B cell (primary cell): ENCODE measurements around the gene TRIM24. TPM values are rescaled to one million over a fixed set of nuclear protein-coding genes. Genes with fewer than 3 reads are reported as not detected.

Experiments
- ATAC-seq: fragments of 200-7000 bp; cut with Tn5 transposase; one replicate; pipeline ENCODE4 v1.10.0; 2021; ENCODE audit warnings: low read depth, mild to moderate bottlenecking, moderate number of reproducible peaks, moderate library complexity
- CTCF ChIA-PET: fragments of 350-600 bp; sonication (Branson Sonifier 250); formaldehyde crosslinking; loops from one replicate; lab custom pipeline; 2021; ENCODE audit warnings: antibody characterized with exemption, inconsistent platforms; lab: Charles Lee
- POLR2A ChIA-PET: fragments of 350-600 bp; sonication (Branson Sonifier 250); formaldehyde crosslinking; loops from one replicate; lab custom pipeline; 2021; ENCODE audit warnings: antibody characterized with exemption; lab: Charles Lee
- DNase-seq: peaks from one replicate; pipeline ENCODE4 v3.0.0; 2013
- H2AFZ ChIP-seq: 2 replicates; pipeline ENCODE4 v1.6.1; 2012; ENCODE audit warnings: mild to moderate bottlenecking, low read depth, low read length; ENCODE audit not compliant: insufficient read depth, poor library complexity, severe bottlenecking
- H3K27ac ChIP-seq, 2 donors: 1 replicate in 1 of 2; 2 replicates in 1 of 2; pipeline ENCODE4 v1.5.1; 2012 to 2013; ENCODE audit warnings: low read length in 2 of 2, mild to moderate bottlenecking in 2 of 2, moderate library complexity in 1 of 2
- H3K27me3 ChIP-seq, 4 experiments: fragments of 200-600 bp in 1 of 4; sonication (generic) in 1 of 4; replicated peaks in 1 of 4; 1 replicate in 2 of 4; 2 replicates in 2 of 4; pipeline versions ENCODE4 v1.6.1 to v1.7.0; 2013 to 2016; ENCODE audit warnings: low read length in 3 of 4, mild to moderate bottlenecking in 2 of 4, mixed read lengths in 1 of 4, moderate library complexity in 1 of 4; ENCODE audit not compliant: insufficient read depth in 4 of 4, control insufficient read depth in 3 of 4; ENCODE audit errors: control extremely low read depth in 1 of 4
- H3K36me3 ChIP-seq, 2 experiments: replicated peaks in 1 of 2; 1 replicate in 1 of 2; 2 replicates in 1 of 2; pipeline versions ENCODE4 v1.6.1 to v1.7.1; 2013; ENCODE audit warnings: low read length in 1 of 2; ENCODE audit not compliant: insufficient read depth in 2 of 2, control insufficient read depth in 1 of 2; ENCODE audit errors: control extremely low read depth in 1 of 2, extremely low read depth in 1 of 2
- H3K4me1 ChIP-seq, 2 donors: fragments of 200-600 bp in 1 of 2; sonication (generic) in 1 of 2; 1 replicate in 1 of 2; 2 replicates in 1 of 2; pipeline versions ENCODE4 v1.5.1 to v1.6.1; 2013 to 2017; ENCODE audit warnings: low read length in 2 of 2; ENCODE audit not compliant: control insufficient read depth in 2 of 2, insufficient read depth in 2 of 2
- H3K4me2 ChIP-seq: replicated peaks from 2 replicates; pipeline ENCODE3; 2012; ENCODE audit warnings: mild to moderate bottlenecking, low read depth, low read length; ENCODE audit not compliant: poor library complexity, severe bottlenecking
- H3K4me3 ChIP-seq, 5 experiments: fragments of 200-600 bp in 1 of 5; sonication (generic) in 1 of 5; 1 replicate in 3 of 5; 2 replicates in 2 of 5; pipeline versions ENCODE4 v1.5.1 to v1.7.0; 2011 to 2016; ENCODE audit warnings: low read length in 4 of 5, mild to moderate bottlenecking in 4 of 5, low read depth in 2 of 5, control low read depth in 1 of 5, moderate library complexity in 1 of 5; ENCODE audit not compliant: insufficient read depth in 1 of 5; ENCODE audit errors: control extremely low read depth in 1 of 5, extremely low read depth in 1 of 5
- H3K79me2 ChIP-seq: fragments of 200-600 bp; sonication (generic); one replicate; pipeline ENCODE4 v1.6.0; 2016; ENCODE audit warnings: low read length; ENCODE audit not compliant: control insufficient read depth, insufficient read depth
- H3K9ac ChIP-seq: fragments of 200-600 bp; sonication (generic); 2 replicates; pipeline ENCODE4 v1.6.1; 2017; ENCODE audit warnings: mild to moderate bottlenecking, low read length, moderate library complexity
- H3K9me3 ChIP-seq, 3 donors: one replicate each; pipeline versions ENCODE4 v1.6.1 to v1.7.1; 2013; ENCODE audit warnings: low read length in 2 of 3; ENCODE audit not compliant: control insufficient read depth in 2 of 3, insufficient read depth in 1 of 3; ENCODE audit errors: control extremely low read depth in 1 of 3
- H4K20me1 ChIP-seq: 2 replicates; pipeline ENCODE4 v1.6.0; 2012; ENCODE audit warnings: mild to moderate bottlenecking, low read length; ENCODE audit not compliant: insufficient read depth, control insufficient read depth, poor library complexity, severe bottlenecking
- H3K27ac Mint-ChIP-seq: one replicate; pipeline ENCODE4 v1.8.0; 2021; ENCODE audit warnings: mixed read lengths
- H3K27me3 Mint-ChIP-seq: one replicate; pipeline ENCODE4 v1.8.0; 2021; ENCODE audit warnings: mixed read lengths
- H3K4me1 Mint-ChIP-seq: one replicate; pipeline ENCODE4 v1.8.0; 2021; ENCODE audit warnings: mixed read lengths
- H3K4me3 Mint-ChIP-seq: one replicate; pipeline ENCODE4 v1.8.0; 2021; ENCODE audit warnings: mixed read lengths
- H3K9me3 Mint-ChIP-seq: one replicate; pipeline ENCODE4 v1.8.0; 2022; ENCODE audit warnings: mixed read lengths; ENCODE audit not compliant: insufficient read depth
- EZH2 ChIP-seq: IDR thresholded peaks from 2 replicates; pipeline ENCODE4 v1.6.1; 2012; ENCODE audit warnings: borderline replicate concordance, low read depth, mild to moderate bottlenecking, moderate library complexity, low read length; ENCODE audit not compliant: insufficient read depth, poor library complexity, severe bottlenecking
- WGBS: methylation state at CpG from one replicate; pipeline ENCODE4 v1.1.5; 2013; ENCODE audit warnings: missing lambda C conversion rate; ENCODE audit not compliant: insufficient coverage; 5-methylcytosine and 5-hydroxymethylcytosine counted together
- intact Hi-C: fragments of 100-400 bp; cut with micrococcal nuclease; formaldehyde crosslinking; loops from one replicate; pipeline ENCODE4 v1.10.0; 2022
- polyA plus RNA-seq: library from polyadenylated mRNA; depleted of rRNA; stranded (reverse); fragments of >200 nt; gene quantifications from 2 replicates; pipeline ENCODE4 v1.2.3, GENCODE V29; 2012
- total RNA-seq, 2 donors: library from RNA; stranded (reverse); fragments of 120-200 nt in 1 of 2; gene quantifications; 1 replicate in 1 of 2; 2 replicates in 1 of 2; pipeline versions ENCODE4 v1.2.3 to v1.2.4, GENCODE V29; 2013 to 2022
- TF ChIP-seq, protein P1 (sequence below): fragments of 200-600 bp; IDR thresholded peaks from one replicate; pipeline ENCODE4 v1.8.0; 2022; ENCODE audit warnings: antibody characterized with exemption, mild to moderate bottlenecking

Gene TRIM24
- total and polyA plus RNA-seq, 2 donors (not counting 1 experiment from before 2014, with no cell fraction given), result 3.7 to 18.7 TPM

GRCh38 chr7:138434597-138435019 is 25.5 kb upstream of the TRIM24 start:
- Histone ChIP-seq H3K36me3 (no peaks in the 10 kb centered on the region), H3K9me3 (peaks cover 1 to 18% (median 16%) of the 10 kb centered on the region in 3 donors), H3K79me2 (no peaks in the 10 kb centered on the region), H3K4me1 (no peaks in the 10 kb centered on the region), H3K9ac (no peak overlapping the region), H2AFZ (no peak overlapping the region), H3K27ac (no peak overlapping the region), H3K4me3 (no peak overlapping the region), H4K20me1 (no peaks in the 10 kb centered on the region), H3K4me2 (no peak overlapping the region), H3K27me3 (no peaks in the 10 kb centered on the region)
- TF ChIP-seq EZH2, result no peak
- TF ChIP-seq, protein P1, sequence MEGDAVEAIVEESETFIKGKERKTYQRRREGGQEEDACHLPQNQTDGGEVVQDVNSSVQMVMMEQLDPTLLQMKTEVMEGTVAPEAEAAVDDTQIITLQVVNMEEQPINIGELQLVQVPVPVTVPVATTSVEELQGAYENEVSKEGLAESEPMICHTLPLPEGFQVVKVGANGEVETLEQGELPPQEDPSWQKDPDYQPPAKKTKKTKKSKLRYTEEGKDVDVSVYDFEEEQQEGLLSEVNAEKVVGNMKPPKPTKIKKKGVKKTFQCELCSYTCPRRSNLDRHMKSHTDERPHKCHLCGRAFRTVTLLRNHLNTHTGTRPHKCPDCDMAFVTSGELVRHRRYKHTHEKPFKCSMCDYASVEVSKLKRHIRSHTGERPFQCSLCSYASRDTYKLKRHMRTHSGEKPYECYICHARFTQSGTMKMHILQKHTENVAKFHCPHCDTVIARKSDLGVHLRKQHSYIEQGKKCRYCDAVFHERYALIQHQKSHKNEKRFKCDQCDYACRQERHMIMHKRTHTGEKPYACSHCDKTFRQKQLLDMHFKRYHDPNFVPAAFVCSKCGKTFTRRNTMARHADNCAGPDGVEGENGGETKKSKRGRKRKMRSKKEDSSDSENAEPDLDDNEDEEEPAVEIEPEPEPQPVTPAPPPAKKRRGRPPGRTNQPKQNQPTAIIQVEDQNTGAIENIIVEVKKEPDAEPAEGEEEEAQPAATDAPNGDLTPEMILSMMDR, result no peak
- POLR2A ChIA-PET, result no interaction called here
- Mint-ChIP-seq H3K27ac (no peak overlapping the region), H3K4me1 (no peaks in the 10 kb centered on the region), H3K27me3 (peaks cover 9% of the 10 kb centered on the region), H3K4me3 (no peak overlapping the region), H3K9me3 (peaks cover 8% of the 10 kb centered on the region)
- ATAC-seq (no peak), DNase-seq (no peak)
- intact Hi-C loops, result no loop called here
- CTCF ChIA-PET, result no interaction called here
- WGBS, result no CpG with 5 or more reads among the region's 2 CpGs

- no peak for TF ChIP-seq EZH2
- TF ChIP-seq, protein P1, result no peak
- H3K4me3 ChIP-seq, result no peak overlapping the region
- H3K27me3 ChIP-seq, result no peaks in the 10 kb centered on the region
- no peak overlapping the region for H3K9ac ChIP-seq
- no peaks in the 10 kb centered on the region for H4K20me1 ChIP-seq
- ATAC-seq (no peak), DNase-seq (no peak)
- H3K4me1 ChIP-seq, result no peaks in the 10 kb centered on the region
- no peaks in the 10 kb centered on the region for H3K4me1 Mint-ChIP-seq
- no peaks in the 10 kb centered on the region for H3K36me3 ChIP-seq
- intact Hi-C loops, result no loop called here
- no peak overlapping the region for H3K27ac Mint-ChIP-seq
- H3K9me3 ChIP-seq, result peaks cover 0 to 15% (median 9%) of the 10 kb centered on the region in 3 donors
- CTCF ChIA-PET, result no interaction called here
- 93% methylated on average over 6 of the region's 10 CpGs for WGBS
- peaks cover 9% of the 10 kb centered on the region for H3K27me3 Mint-ChIP-seq
- no peak overlapping the region for H3K4me2 ChIP-seq
- no peak overlapping the region for H3K4me3 Mint-ChIP-seq
- H3K27ac ChIP-seq, result no peak overlapping the region
- POLR2A ChIA-PET, result no interaction called here
- no peak overlapping the region for H2AFZ ChIP-seq
- peaks cover 2% of the 10 kb centered on the region for H3K9me3 Mint-ChIP-seq
- no peaks in the 10 kb centered on the region for H3K79me2 ChIP-seq
These were observed 24.7 kb upstream of the TRIM24 start for GRCh38 chr7:138435231-138435919.
